Immature natural killer cell (primary cell): ENCODE results near the gene SOD2. TPM values are rescaled to one million over a fixed set of nuclear protein-coding genes. Genes with fewer than 3 reads are reported as not detected.
"Not testable (repeated sequence)": the region's sequence is repeated elsewhere in the genome, so short reads cannot be mapped to it uniquely, and the experiment has no call there.

Experiments
- DNase-seq, 3 donors: peaks; one replicate each; pipeline ENCODE4 v3.0.0; 2022; ENCODE audit warnings: mixed read lengths in 1 of 3
- H3K27ac Mint-ChIP-seq, 6 donors: one replicate each; pipeline ENCODE4 v1.8.0; 2020; ENCODE audit warnings: mixed read lengths in 6 of 6, mild to moderate bottlenecking in 5 of 6, inconsistent platforms in 4 of 6, moderate library complexity in 3 of 6
- H3K27me3 Mint-ChIP-seq, 3 donors: one replicate each; pipeline ENCODE4 v1.8.0; 2020 to 2021; ENCODE audit warnings: low read depth in 3 of 3, mild to moderate bottlenecking in 3 of 3, mixed read lengths in 3 of 3, moderate library complexity in 3 of 3, inconsistent platforms in 1 of 3
- H3K36me3 Mint-ChIP-seq, 3 donors: one replicate each; pipeline ENCODE4 v1.8.0; 2020; ENCODE audit warnings: mixed read lengths in 3 of 3, inconsistent platforms in 2 of 3, mild to moderate bottlenecking in 2 of 3
- H3K4me1 Mint-ChIP-seq, 2 donors: one replicate each; pipeline ENCODE4 v1.8.0; 2020; ENCODE audit warnings: inconsistent platforms in 2 of 2, mild to moderate bottlenecking in 2 of 2, mixed read lengths in 2 of 2, moderate library complexity in 1 of 2
- H3K4me3 Mint-ChIP-seq, 5 donors: one replicate each; pipeline ENCODE4 v1.8.0; 2020; ENCODE audit warnings: mild to moderate bottlenecking in 5 of 5, mixed read lengths in 5 of 5, inconsistent platforms in 3 of 5, moderate library complexity in 3 of 5
- H3K9me3 Mint-ChIP-seq, 6 donors: one replicate each; pipeline ENCODE4 v1.8.0; 2020; ENCODE audit warnings: mild to moderate bottlenecking in 6 of 6, mixed read lengths in 6 of 6, inconsistent platforms in 4 of 6, moderate library complexity in 3 of 6
- polyA plus RNA-seq, 3 donors: library from polyadenylated mRNA; unstranded; fragments of 300-500 nt; fragmentation: Illumina TruSeq; gene quantifications; one replicate each; pipeline ENCODE4 v1.2.3, GENCODE V29; 2021

The SOD2 gene
- polyA plus RNA-seq, 3 donors from 2014 or later = 54.5 to 73.0 (median 54.6) TPM

DNA sequence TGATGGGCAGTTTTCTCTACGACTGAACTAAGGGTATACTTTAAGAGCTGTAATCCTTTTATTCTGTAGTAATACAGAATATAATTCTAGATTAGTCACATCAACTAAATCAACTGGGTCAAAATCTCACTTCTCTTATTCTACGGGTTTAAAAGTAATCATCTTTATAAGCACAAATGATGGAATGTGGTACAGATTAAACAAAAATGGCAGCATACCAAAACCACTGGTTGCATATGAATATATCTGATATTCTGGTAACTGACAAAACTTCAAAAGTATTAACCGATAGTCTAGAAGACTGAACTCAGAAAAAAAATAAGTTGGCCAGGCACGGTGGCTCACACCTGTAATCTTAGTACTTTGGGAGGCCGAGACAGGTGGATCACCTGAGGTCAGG, 7.0 kb downstream of the SOD2 start:
- Mint-ChIP-seq H3K27me3 (peaks cover 0 to 2% (median 0%) of the 10 kb centered on the region in 3 donors), H3K27ac (no peak overlapping the region), H3K36me3 (peaks cover 19 to 58% (median 33%) of the 10 kb centered on the region in 3 donors), H3K4me3 (no peak overlapping the region), H3K9me3 (no peaks in the 10 kb centered on the region), H3K4me1 (peaks cover 6 to 13% of the 10 kb centered on the region in 2 donors)
- DNase-seq = no peak

DNA sequence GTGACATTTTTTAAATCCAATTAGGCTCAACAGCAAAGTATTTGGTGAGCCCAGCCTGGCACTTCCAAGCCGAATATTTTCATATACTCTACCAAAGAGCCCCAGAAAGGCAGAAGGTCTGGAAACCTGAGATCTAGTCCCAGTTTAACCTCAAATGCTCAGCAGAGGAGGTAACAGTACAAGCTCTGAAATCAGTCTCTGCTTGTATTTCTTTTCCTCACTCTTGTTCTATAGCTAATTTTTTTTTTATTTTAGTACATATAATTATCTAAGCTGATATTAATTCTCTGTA, 9.1 kb downstream of the SOD2 start:
- H3K36me3 Mint-ChIP-seq = peaks cover 18 to 61% (median 28%) of the 10 kb centered on the region in 3 donors
- no peak for DNase-seq
- H3K27me3 Mint-ChIP-seq = peaks cover 0 to 4% (median 0%) of the 10 kb centered on the region in 3 donors
- no peaks in the 10 kb centered on the region for H3K9me3 Mint-ChIP-seq
- H3K4me3 Mint-ChIP-seq = no peak overlapping the region
- no peak overlapping the region for H3K27ac Mint-ChIP-seq
- H3K4me1 Mint-ChIP-seq = peaks cover 4 to 11% of the 10 kb centered on the region in 2 donors

DNA sequence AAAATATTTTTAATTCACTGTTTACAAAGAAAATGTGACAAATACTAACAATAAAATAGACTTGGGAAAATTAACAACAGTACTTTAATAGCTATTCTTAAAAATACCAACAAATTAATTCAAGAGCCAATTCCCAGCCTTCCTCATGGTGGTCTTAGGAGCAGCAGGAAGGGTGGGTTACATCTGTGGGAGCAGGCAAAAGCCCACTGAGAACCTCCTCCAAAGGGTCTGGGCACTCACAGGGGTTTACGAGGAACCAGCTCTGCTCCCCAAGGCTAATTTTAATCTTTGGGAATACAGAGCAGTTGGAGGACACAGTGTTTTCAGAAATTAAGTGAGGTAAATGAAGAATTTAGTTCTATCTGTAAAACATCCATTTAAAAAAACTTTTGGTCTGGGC, 10.2 kb downstream of the SOD2 start:
- H3K27me3 Mint-ChIP-seq = peaks cover 0 to 4% (median 0%) of the 10 kb centered on the region in 3 donors
- no peak overlapping the region for H3K4me3 Mint-ChIP-seq
- peaks cover 2 to 11% of the 10 kb centered on the region in 2 donors for H3K4me1 Mint-ChIP-seq
- H3K36me3 Mint-ChIP-seq = peaks cover 13 to 56% (median 23%) of the 10 kb centered on the region in 3 donors
- no peak for DNase-seq
- H3K9me3 Mint-ChIP-seq = no peaks in the 10 kb centered on the region
- no peak overlapping the region for H3K27ac Mint-ChIP-seq

DNA sequence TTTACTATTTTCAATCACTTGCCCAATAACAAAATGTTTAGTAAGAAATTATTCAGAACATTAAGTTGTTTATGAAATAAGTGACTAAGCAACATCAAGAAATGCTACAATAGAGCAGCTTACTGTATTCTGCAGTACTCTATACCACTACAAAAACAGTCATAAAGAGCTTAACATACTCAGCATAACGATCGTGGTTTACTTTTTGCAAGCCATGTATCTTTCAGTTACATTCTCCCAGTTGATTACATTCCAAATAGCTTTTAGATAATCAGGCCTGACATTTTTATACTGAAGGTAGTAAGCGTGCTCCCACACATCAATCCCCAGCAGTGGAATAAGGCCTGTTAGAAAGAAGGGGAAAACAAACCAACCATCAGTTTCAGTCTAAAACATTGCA, 10.7 kb downstream of the SOD2 start:
- no peak overlapping the region for H3K4me3 Mint-ChIP-seq
- no peak overlapping the region for H3K27ac Mint-ChIP-seq
- H3K9me3 Mint-ChIP-seq = no peaks in the 10 kb centered on the region
- H3K4me1 Mint-ChIP-seq = peaks cover 2 to 11% of the 10 kb centered on the region in 2 donors
- H3K27me3 Mint-ChIP-seq = peaks cover 0 to 4% (median 0%) of the 10 kb centered on the region in 3 donors
- no peak for DNase-seq
- H3K36me3 Mint-ChIP-seq = peaks cover 11 to 53% (median 23%) of the 10 kb centered on the region in 3 donors

DNA sequence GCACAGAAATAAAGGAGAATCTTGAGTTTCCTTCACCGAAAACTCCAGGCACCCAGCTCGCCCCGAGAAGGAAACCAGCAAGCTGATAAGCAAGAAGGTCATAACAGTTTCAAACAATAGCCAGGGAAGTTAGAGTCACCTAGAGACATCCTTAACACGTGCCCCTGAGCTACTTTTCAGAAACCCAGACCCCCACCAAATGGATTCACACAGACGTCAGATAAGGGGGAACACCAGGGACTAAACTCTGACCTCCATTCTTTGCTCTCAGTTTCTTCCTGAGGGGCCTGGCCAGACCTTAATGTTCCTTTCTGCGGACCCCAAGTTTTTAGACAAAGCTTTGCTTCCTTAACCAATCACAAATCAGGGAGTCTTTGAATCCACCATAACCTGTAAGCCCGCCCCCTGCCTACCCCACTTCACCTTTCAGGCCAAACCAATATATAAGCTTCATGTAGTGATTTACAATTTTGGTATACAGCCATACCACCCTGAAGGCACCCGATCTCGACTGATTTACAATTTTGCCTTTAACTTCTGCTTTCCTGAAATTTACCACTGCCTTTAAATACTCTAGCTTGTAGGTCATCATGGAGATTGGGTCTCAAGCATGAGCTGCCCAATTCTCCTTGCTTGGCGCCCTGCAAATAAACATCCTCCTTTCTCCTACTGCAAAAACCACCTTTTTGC, 11.7 kb downstream of the SOD2 start:
- Mint-ChIP-seq H3K27me3 (peaks cover 0 to 4% (median 0%) of the 10 kb centered on the region in 3 donors), H3K4me3 (no peak overlapping the region), H3K4me1 (peaks cover 0 to 6% of the 10 kb centered on the region in 2 donors), H3K36me3 (peaks cover 10 to 47% (median 17%) of the 10 kb centered on the region in 3 donors), H3K27ac (peak overlapping the region in 1 of 6 donors; percentile 2), H3K9me3 (no peaks in the 10 kb centered on the region)
- no peak for DNase-seq

DNA sequence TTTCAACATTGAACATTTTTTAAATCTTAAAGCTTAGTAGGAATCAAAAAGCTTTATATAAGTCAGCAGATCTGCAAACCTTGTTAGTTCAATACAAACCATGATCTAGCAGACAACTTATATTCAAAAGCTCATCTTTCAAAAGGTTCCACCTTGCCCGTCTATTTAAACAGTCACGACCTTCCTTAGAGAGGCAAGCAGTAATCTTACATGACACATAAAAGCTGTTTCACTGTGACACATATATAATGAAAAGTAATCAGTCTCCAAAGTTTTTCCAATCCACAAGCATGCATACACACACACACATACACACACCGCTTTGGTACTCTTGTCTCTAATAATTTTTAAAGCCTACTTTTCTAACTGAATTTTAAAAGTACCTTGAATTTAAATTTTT, 12.9 kb downstream of the SOD2 start:
- no peak for DNase-seq
- H3K27ac Mint-ChIP-seq = peak overlapping the region in 2 of 6 donors; percentile 28 to 48

DNA sequence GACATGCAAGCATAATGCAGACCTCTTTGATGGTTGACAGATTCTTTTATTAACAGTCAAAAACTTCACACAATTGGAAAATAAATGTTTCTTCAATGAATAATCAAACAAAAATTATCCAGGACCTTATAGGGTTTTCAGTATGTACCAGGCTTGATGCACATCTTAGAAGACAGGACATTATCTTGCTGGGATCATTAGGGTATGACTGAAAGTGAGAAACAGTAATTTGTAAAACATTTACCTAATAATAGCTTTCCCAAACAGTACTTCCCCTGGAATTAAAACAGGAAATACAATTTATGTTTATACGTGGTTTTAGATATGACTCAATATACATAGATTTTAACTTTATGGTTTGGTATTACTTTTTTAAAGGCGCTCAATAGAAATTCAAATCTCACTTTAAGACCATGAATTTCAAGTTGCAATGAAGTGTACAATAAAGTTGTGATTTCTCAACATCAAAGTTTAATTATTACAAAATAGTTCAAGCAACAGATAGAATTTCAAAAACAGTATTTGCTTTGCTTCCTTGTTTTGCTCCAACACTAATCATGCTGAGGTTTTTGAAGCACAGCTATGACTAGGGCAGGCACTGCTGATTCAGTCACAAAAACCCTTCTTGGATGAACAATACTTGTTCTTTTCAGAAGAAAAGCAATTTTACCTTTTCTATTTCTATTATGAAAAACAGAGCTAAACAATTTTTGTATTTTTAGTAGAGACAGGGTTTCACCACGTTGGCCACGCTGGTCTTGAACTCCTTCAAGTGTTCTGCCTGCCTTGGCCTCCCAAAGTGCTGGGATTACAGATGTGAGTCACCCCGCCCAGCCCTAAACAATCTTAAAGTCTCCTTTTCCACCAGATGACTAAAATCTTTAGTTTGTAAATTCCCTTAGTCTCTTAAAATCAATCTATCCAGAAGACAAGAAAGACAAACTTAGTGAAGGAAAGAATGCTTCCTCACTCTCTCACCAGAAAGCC, 13.7 kb downstream of the SOD2 start:
- Mint-ChIP-seq H3K27me3 (peaks cover 0 to 4% (median 0%) of the 10 kb centered on the region in 3 donors), H3K4me3 (no peak overlapping the region), H3K9me3 (peaks cover 0 to 2% (median 0%) of the 10 kb centered on the region in 6 donors), H3K36me3 (peaks cover 5 to 35% (median 5%) of the 10 kb centered on the region in 3 donors), H3K27ac (peak overlapping the region in 2 of 6 donors; percentile 28 to 48), H3K4me1 (no peaks in the 10 kb centered on the region)
- no peak for DNase-seq

More for the DNA sequence above, 12.9 kb downstream of the SOD2 start:
- H3K36me3 Mint-ChIP-seq = peaks cover 5 to 40% (median 11%) of the 10 kb centered on the region in 3 donors
- no peaks in the 10 kb centered on the region for H3K4me1 Mint-ChIP-seq
- peaks cover 0 to 4% (median 0%) of the 10 kb centered on the region in 3 donors for H3K27me3 Mint-ChIP-seq
- H3K4me3 Mint-ChIP-seq = no peak overlapping the region
- peaks cover 0 to 2% (median 0%) of the 10 kb centered on the region in 6 donors for H3K9me3 Mint-ChIP-seq

DNA sequence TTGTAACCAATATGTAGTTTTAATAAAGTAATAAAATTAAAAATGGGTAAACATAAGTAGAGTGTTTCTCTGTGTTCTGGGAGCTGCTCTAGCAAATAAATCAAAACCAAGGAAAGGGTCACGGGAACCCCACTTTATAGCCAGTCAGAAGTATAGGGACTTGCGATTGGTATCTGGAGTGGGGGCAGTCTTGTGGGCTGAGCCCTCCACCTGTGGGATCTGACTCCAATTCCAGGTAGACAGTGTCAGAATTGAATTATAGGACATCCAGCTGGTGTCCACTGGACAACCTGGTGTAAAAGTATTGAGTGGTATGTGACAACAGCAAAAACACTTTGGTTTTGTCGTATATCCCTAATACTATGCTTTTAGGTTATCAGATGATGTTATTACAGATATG, 14.5 kb downstream of the SOD2 start:
- Mint-ChIP-seq H3K4me1 (no peaks in the 10 kb centered on the region), H3K9me3 (peaks cover 0 to 2% (median 0%) of the 10 kb centered on the region in 6 donors), H3K27me3 (peaks cover 0 to 5% (median 0%) of the 10 kb centered on the region in 3 donors), H3K27ac (no peak overlapping the region), H3K36me3 (peaks cover 1 to 32% (median 7%) of the 10 kb centered on the region in 3 donors), H3K4me3 (no peak overlapping the region)
- no peak for DNase-seq

DNA sequence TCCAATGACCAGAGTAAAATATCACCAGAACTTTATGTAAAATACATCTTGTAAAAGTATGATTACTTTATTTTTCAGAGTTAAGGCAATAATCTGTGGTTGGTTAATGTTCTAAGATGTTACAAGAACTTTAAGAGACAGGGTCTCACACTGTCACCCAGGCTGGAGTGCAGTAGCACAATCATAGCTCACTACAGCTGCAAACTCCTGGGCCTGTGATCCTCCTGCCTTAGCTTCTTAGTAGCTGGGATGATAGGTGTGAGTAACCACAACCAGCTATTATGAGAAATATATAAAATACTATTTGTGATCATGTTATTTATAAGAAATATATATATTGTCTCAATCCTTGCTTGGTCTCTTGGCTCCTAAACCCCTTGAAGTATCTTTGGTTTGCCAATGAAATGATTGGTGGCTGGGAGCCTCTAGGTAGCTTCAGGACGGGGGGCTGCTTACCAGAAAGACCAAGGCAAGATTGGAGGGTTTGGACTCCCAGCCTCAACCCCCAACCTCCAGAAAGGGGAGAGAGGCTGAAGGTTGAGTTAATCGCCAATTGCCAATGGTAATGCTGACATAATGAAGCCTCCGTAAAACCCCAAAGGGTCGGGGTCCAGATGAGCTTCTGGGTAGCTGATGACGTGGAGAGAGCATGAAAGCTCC, 15.4 kb downstream of the SOD2 start:
- no peak for DNase-seq
- peaks cover 0 to 27% (median 10%) of the 10 kb centered on the region in 3 donors for H3K36me3 Mint-ChIP-seq
- H3K27me3 Mint-ChIP-seq = peaks cover 0 to 5% (median 0%) of the 10 kb centered on the region in 3 donors
- H3K27ac Mint-ChIP-seq = no peak overlapping the region
- no peak overlapping the region for H3K4me3 Mint-ChIP-seq
- no peaks in the 10 kb centered on the region for H3K4me1 Mint-ChIP-seq
- H3K9me3 Mint-ChIP-seq = peaks cover 0 to 2% (median 0%) of the 10 kb centered on the region in 6 donors

DNA sequence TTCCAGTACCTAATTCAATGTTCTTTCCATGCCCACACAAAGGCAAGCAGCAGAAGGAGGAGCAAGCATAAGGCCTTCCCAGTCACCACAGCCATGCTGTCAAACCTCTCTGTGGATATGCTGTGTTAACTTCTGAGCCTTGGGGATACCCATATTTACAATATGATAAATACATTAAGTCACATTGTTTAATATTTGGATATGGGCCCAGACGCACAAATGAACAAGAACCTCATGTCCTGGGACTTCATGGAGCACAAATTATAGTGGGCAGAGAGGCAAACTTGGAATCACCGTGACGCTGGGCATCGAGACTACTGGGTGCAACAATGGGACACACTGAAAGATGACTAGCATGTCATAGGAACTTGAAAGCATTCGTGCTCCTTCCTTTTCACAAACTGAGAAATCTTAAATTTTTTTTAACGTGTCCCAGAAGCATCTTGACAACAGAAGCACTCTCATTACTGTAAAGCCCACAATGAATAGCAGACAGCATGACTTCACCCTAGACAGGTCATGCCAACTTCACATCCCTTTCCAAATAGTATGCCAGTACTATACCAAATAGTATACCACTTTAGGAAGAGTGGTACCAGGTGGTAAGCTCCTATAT, 16.0 kb downstream of the SOD2 start:
- Mint-ChIP-seq H3K4me3 (no peak overlapping the region), H3K9me3 (peaks cover 0 to 2% (median 0%) of the 10 kb centered on the region in 6 donors), H3K4me1 (no peaks in the 10 kb centered on the region), H3K36me3 (peaks cover under 1 to 22% (median 10%) of the 10 kb centered on the region in 3 donors), H3K27me3 (peaks cover 0 to 5% (median 0%) of the 10 kb centered on the region in 3 donors), H3K27ac (no peak overlapping the region)
- DNase-seq = no peak

DNA sequence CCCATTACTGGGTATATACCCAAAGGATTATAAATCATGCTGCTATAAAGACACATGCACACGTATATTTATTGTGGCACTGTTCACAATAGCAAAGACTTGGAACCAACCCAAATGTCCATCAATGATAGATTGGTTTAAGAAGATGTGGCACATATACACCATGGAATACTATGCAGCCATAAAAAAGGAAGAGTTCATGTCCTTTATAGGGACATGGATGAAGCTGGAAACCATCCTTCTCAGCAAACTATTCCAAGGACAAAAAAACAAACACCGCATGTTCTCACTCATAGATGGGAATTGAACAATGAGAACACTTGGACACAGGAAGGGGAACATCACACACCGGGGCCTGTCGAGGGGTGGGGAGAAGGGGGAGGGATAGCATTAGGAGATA, 16.8 kb downstream of the SOD2 start:
- H3K9me3 Mint-ChIP-seq, H3K4me3 Mint-ChIP-seq, H3K27me3 Mint-ChIP-seq, H3K4me1 Mint-ChIP-seq, DNase-seq, H3K27ac Mint-ChIP-seq: not testable (repeated sequence)
- H3K36me3 Mint-ChIP-seq = peaks cover 4 to 14% (median 10%) of the 10 kb centered on the region in 3 donors

DNA sequence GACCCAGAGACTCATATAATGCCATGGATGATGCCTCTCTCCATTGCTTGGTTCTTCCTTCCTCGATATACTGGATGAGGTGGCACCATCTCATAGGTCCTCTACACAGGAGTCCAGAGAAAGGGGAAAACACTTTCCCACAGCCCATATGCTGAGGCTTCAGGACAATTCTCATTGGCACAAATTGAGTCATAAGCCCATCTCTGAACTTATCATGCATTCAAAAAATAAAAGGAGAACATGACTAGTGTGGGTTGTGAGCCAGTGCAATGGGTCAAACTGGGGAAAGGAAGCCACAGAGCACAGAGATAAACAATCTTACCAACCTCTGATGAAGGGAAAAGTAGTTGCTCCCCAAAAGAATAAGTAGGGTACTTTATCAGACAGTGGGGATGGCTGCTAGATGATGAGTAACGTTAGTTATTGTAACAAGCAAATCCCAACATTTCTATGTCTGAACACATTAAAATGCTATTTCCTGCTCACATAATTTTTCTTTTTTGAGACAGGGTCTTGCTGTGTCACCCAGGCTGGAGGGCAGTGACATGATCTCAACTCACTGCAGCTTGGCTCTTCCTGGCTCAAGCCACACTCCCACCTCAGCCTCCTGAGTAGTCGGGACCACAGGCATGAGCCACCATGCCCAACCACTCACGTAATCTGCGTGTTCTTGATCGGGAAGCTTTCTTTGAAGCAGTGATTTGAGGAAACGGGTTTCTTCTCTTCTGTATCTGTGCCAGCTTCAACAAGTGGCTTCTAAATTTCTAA, 27.0 kb downstream of the SOD2 start:
- peaks cover 10 to 20% (median 13%) of the 10 kb centered on the region in 3 donors for H3K36me3 Mint-ChIP-seq

More for the DNA sequence above, 27.0 kb downstream of the SOD2 start:
- Mint-ChIP-seq H3K4me1 (no peaks in the 10 kb centered on the region), H3K4me3 (no peak overlapping the region), H3K27ac (no peak overlapping the region), H3K9me3 (peaks cover 0 to 3% (median 0%) of the 10 kb centered on the region in 6 donors), H3K27me3 (no peaks in the 10 kb centered on the region)
- no peak for DNase-seq
